Measurements from ENCODE around the gene LHFPL6. TPM values are rescaled to one million over a fixed set of nuclear protein-coding genes. Genes with fewer than 3 reads are reported as not detected.

The LHFPL6 gene
- total RNA-seq, 1 donor from 2014 or later = 54.8 TPM

GRCh38 chr13:39483326-39483725 lies 119.7 kb downstream of the LHFPL6 start:
- no peak for DNase-seq (ENCODE audit: extremely low spot score in 2 of 2)
- Histone ChIP-seq H3K4me3 (no peak overlapping the region), H3K27me3 (no peaks in the 10 kb centered on the region), H3K36me3 (no peaks in the 10 kb centered on the region), H3K9me3 (no peaks in the 10 kb centered on the region), H3K27ac (no peak overlapping the region), H3K4me1 (peaks cover 9% of the 10 kb centered on the region)
- intact Hi-C loops (cut with DNase I) = no loop called here
- TF ChIP-seq CTCF (IDR thresholded peaks at IDR 0.05) (no peak), POLR2A (IDR thresholded peaks at IDR 0.05) (no peak), POLR2AphosphoS5 (IDR thresholded peaks at IDR 0.05; ENCODE audit: insufficient read depth in 1 of 2, low read depth in 1 of 2) (no peak)

GRCh38 chr13:39481491-39481890 lies 121.5 kb downstream of the LHFPL6 start:
- Histone ChIP-seq H3K9me3 (no peaks in the 10 kb centered on the region), H3K4me3 (no peak overlapping the region), H3K27me3 (no peaks in the 10 kb centered on the region), H3K27ac (no peak overlapping the region), H3K4me1 (peaks cover 9% of the 10 kb centered on the region), H3K36me3 (no peaks in the 10 kb centered on the region)
- DNase-seq (ENCODE audit: extremely low spot score in 2 of 2) = no peak
- TF ChIP-seq POLR2A (IDR thresholded peaks at IDR 0.05) (no peak), CTCF (IDR thresholded peaks at IDR 0.05) (no peak), POLR2AphosphoS5 (IDR thresholded peaks at IDR 0.05; ENCODE audit: insufficient read depth in 1 of 2, low read depth in 1 of 2) (no peak)
- intact Hi-C loops (cut with DNase I) = no loop called here

- no peaks in the 10 kb centered on the region for H3K36me3 ChIP-seq
- H3K27ac ChIP-seq = no peak overlapping the region
- no peaks in the 10 kb centered on the region for H3K4me1 ChIP-seq
- no peak overlapping the region for H3K4me3 ChIP-seq
- intact Hi-C loops (cut with DNase I) = no loop called here
- H3K27me3 ChIP-seq = no peaks in the 10 kb centered on the region
- no peak for TF ChIP-seq POLR2A (IDR thresholded peaks at IDR 0.05)
- no peak for TF ChIP-seq POLR2AphosphoS5 (IDR thresholded peaks at IDR 0.05; ENCODE audit: insufficient read depth in 1 of 2, low read depth in 1 of 2)
- TF ChIP-seq CTCF (IDR thresholded peaks at IDR 0.05) = no peak
- no peaks in the 10 kb centered on the region for H3K9me3 ChIP-seq
- no peak for DNase-seq (ENCODE audit: extremely low spot score in 2 of 2)
These were observed 128.4 kb downstream of the LHFPL6 start for GRCh38 chr13:39474600-39474999.

- no peak for TF ChIP-seq POLR2A (IDR thresholded peaks at IDR 0.05)
- no peak for TF ChIP-seq POLR2AphosphoS5 (IDR thresholded peaks at IDR 0.05; ENCODE audit: insufficient read depth in 1 of 2, low read depth in 1 of 2)
- TF ChIP-seq CTCF (IDR thresholded peaks at IDR 0.05) = no peak
- no peak for DNase-seq (ENCODE audit: extremely low spot score in 2 of 2)
- Histone ChIP-seq H3K4me3 (no peak overlapping the region), H3K27ac (no peak overlapping the region), H3K4me1 (no peaks in the 10 kb centered on the region), H3K9me3 (no peaks in the 10 kb centered on the region), H3K27me3 (no peaks in the 10 kb centered on the region), H3K36me3 (no peaks in the 10 kb centered on the region)
- intact Hi-C loops (cut with DNase I) = no loop called here
These were observed 133.3 kb downstream of the LHFPL6 start for GRCh38 chr13:39469676-39470075.

- Histone ChIP-seq H3K4me3 (no peak overlapping the region), H3K27ac (no peak overlapping the region), H3K27me3 (no peaks in the 10 kb centered on the region), H3K4me1 (no peaks in the 10 kb centered on the region), H3K9me3 (no peaks in the 10 kb centered on the region), H3K36me3 (no peaks in the 10 kb centered on the region)
- no peak for TF ChIP-seq CTCF (IDR thresholded peaks at IDR 0.05)
- no peak for TF ChIP-seq POLR2A (IDR thresholded peaks at IDR 0.05)
- no peak for TF ChIP-seq POLR2AphosphoS5 (IDR thresholded peaks at IDR 0.05; ENCODE audit: insufficient read depth in 1 of 2, low read depth in 1 of 2)
- intact Hi-C loops (cut with DNase I) = no loop called here
- DNase-seq (ENCODE audit: extremely low spot score in 2 of 2) = no peak
These were observed 134.7 kb downstream of the LHFPL6 start for GRCh38 chr13:39468306-39468705.

Measured in vagina (tissue), 2 donors.